Body of pancreas (tissue), 4 donors: Measurements from ENCODE around the gene ICOSLG. TPM values are rescaled to one million over a fixed set of nuclear protein-coding genes. Genes with fewer than 3 reads are reported as not detected.
A peak's percentile ranks its signal among the peaks of the same experiment; 100 is the strongest.
"Not testable (repeated sequence)": the region's sequence is repeated elsewhere in the genome, so short reads cannot be mapped to it uniquely, and the experiment has no call there.

Experiments
- ATAC-seq: fragments of 150-250 bp; one replicate; pipeline ENCODE4 v1.9.1; 2016
- DNase-seq, 4 donors: peaks; one replicate each; pipeline ENCODE4 v3.0.0-alpha.2; 2019
- H3K27ac ChIP-seq, 4 donors: fragments of 200-600 bp; sonication (generic); 1 replicate in 3 of 4; 2 replicates in 1 of 4; pipeline versions ENCODE4 v1.5.1 to v1.6.1; 2016 to 2019; ENCODE audit warnings: mild to moderate bottlenecking in 1 of 4, mixed read lengths in 1 of 4, moderate library complexity in 1 of 4
- H3K27me3 ChIP-seq, 2 donors: fragments of 200-600 bp; sonication (generic); one replicate each; pipeline ENCODE4 v1.6.0; 2016; ENCODE audit warnings: mild to moderate bottlenecking in 1 of 2
- H3K36me3 ChIP-seq, 2 donors: fragments of 200-600 bp; sonication (generic); replicated peaks in 1 of 2; 2 replicates each; pipeline ENCODE4 v1.5.1; 2016; ENCODE audit warnings: low read depth in 2 of 2; ENCODE audit not compliant: insufficient read depth in 1 of 2
- H3K4me1 ChIP-seq: fragments of 200-600 bp; sonication (generic); one replicate; pipeline ENCODE4 v1.6.0; 2016
- H3K4me3 ChIP-seq, 2 donors: fragments of 200-600 bp; sonication (generic); 1 replicate in 1 of 2; 2 replicates in 1 of 2; pipeline ENCODE4 v1.5.1; 2016 to 2019
- H3K9me3 ChIP-seq, 3 donors: fragments of 200-600 bp; sonication (generic); 1 replicate in 2 of 3; 2 replicates in 1 of 3; pipeline ENCODE4 v1.5.1; 2016
- WGBS, 2 donors: methylation state at CpG; one replicate each; pipeline ENCODE4 v1.1.5; 2017; 5-methylcytosine and 5-hydroxymethylcytosine counted together
- intact Hi-C: fragments of 100-400 bp; cut with DNase I; formaldehyde crosslinking; loops from one replicate; pipeline ENCODE4 v1.15.1; 2023
- total RNA-seq, 2 donors: library from RNA; depleted of rRNA; stranded (reverse); fragments of >200 nt; gene quantifications; one replicate each; pipeline ENCODE4 v1.1.0, GENCODE V29; 2016

ICOSLG gene
- total RNA-seq, 2 donors from 2014 or later = 1.6 to 2.0 TPM

DNA sequence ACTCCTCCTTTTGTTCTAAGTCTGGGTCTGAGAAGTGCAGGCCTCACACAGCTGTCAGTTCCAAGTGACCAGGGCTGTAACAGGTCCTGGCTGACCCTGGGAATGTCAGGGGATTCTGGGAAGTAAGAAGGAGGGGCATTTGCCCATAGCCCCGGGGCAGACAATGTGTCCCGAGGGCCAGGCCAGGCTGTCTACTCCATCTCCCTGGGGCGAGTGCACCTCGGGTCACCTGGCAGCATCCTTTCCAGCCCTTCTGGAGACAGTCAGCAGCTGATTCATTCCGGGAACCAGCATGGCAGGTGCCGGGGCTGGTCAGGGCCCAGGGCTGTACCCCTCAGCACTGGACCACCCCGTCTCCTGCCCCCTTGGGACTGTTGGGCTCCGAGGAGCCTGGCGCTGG is 13.1 kb downstream of the ICOSLG start:
- ATAC-seq, H3K4me3 ChIP-seq, H3K36me3 ChIP-seq, H3K4me1 ChIP-seq, H3K27ac ChIP-seq, DNase-seq, H3K27me3 ChIP-seq, H3K9me3 ChIP-seq, intact Hi-C loops: not testable (repeated sequence)
- WGBS, 2 donors = no CpG with 5 or more reads among the region's 9 CpGs

DNA sequence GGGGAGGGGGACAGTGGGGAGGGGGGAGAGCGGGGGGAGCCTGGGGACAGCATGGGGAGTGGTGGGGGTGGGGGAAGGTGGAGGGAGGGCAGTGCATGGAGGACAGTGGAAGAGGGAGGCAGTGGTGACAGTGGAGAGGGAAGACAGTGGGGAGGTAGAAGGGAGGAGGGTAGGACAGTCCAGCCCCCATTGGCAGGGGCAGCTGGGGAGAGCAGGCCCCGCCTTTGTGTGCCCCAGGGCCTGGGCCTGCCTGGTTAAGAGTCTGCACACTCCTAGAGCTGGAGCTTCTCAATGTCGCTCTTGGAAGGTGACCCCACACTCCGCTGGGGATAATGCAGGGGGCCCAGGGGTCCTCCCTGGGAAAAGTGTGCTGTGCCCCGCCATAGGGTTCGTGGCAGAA is 15.1 kb downstream of the ICOSLG start:
- H3K9me3 ChIP-seq, intact Hi-C loops, H3K27ac ChIP-seq, DNase-seq, H3K4me1 ChIP-seq, H3K27me3 ChIP-seq, ATAC-seq, H3K4me3 ChIP-seq, H3K36me3 ChIP-seq: not testable (repeated sequence)
- no CpG with 5 or more reads among the region's 6 CpGs for WGBS, 2 donors

DNA sequence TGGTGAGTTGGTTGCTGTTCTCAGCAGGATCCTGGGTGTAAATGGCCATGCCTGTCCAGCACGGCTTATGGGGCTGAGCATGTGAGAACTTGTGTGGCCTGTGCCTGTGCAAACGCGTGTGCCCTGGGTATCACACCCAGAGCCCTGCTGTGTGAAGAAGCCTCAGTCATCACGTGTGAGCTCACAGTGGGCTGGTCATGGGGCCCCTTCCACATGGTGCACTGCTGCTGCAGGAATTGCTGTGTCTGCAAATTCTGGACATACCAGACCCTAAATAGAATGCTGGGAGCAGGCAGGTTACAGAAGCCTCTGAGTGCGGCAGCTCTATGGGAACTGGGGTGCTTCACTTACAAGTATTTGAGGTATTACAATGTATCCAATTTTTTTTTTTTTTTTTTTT is 17.4 kb downstream of the ICOSLG start:
- DNase-seq, H3K27me3 ChIP-seq, H3K9me3 ChIP-seq, H3K4me3 ChIP-seq, ATAC-seq, intact Hi-C loops, H3K4me1 ChIP-seq, H3K27ac ChIP-seq, H3K36me3 ChIP-seq: not testable (repeated sequence)
- WGBS, 2 donors = no CpG with 5 or more reads among the region's 5 CpGs

DNA sequence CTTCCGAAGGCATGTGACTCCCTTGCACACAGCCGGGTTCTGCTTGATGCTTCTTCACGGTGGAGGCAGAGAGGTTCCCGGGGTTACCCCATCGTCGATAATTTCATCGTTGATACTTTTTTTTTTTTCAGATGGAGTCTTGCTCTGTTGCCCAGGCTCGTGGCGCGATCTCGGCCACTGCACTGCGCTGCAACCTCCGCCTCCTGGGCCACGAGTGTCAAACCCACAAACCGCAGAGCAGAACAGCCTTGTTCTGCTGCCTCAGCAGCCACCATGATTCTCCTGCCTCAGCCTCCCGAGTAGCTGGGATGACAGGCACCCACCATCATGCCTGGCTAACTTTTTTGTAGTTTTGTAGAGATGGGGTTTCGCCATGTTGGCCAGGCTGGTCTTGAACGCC is 20.1 kb downstream of the ICOSLG start:
- WGBS, 2 donors = no CpG with 5 or more reads among the region's 18 CpGs
- H3K4me3 ChIP-seq, ATAC-seq, H3K36me3 ChIP-seq, H3K4me1 ChIP-seq, H3K27me3 ChIP-seq, DNase-seq, H3K27ac ChIP-seq, intact Hi-C loops, H3K9me3 ChIP-seq: not testable (repeated sequence)

DNA sequence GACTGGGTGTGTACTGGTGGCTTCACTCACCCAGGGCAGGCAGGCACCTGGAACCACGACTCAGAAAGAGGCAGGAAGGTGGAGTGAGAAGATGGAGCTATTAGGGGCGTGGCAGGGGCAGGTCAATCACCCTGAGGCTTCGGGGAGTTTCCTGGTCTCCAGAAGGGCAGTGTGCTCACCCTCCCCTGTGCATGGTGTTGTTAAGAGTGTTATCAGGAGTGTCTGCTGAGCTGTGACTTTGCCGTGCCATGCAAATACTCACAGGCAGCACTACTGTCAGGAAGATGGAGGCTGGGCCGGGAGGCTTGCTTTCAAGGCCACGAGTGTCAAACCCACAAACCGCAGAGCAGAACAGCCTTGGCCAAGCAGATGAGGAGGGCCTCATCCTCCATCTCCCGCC is 22.3 kb downstream of the ICOSLG start:
- H3K27ac ChIP-seq, H3K36me3 ChIP-seq, H3K4me1 ChIP-seq, H3K9me3 ChIP-seq, H3K27me3 ChIP-seq, ATAC-seq, H3K4me3 ChIP-seq, intact Hi-C loops, DNase-seq: not testable (repeated sequence)
- no CpG with 5 or more reads among the region's 8 CpGs for WGBS, 2 donors

DNA sequence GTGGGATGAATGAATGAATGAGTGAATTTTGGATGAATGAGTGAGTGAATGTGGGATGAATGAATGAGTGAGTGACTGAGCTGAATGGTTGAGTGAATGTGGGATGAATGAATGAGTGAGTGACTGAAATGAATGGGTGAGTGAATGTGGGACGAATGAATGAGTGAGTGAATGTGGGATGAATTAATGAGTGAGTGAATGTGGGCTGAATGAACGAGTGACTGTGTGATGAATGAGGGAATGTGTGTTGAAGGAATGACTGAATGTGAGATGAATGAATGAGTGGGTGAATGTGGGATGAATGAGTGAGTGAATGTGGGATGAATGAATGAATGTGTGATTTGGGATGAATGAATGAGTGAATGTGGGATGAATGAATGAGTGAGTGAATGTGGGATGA is 28.8 kb downstream of the ICOSLG start:
- intact Hi-C loops, DNase-seq, H3K9me3 ChIP-seq, H3K4me1 ChIP-seq, H3K27me3 ChIP-seq, H3K4me3 ChIP-seq, H3K27ac ChIP-seq, H3K36me3 ChIP-seq, ATAC-seq: not testable (repeated sequence)
- 80% methylated on average over 2 of the region's 2 CpGs; no CpG with 5 or more reads in 1 of the 2 donors for WGBS, 2 donors

DNA sequence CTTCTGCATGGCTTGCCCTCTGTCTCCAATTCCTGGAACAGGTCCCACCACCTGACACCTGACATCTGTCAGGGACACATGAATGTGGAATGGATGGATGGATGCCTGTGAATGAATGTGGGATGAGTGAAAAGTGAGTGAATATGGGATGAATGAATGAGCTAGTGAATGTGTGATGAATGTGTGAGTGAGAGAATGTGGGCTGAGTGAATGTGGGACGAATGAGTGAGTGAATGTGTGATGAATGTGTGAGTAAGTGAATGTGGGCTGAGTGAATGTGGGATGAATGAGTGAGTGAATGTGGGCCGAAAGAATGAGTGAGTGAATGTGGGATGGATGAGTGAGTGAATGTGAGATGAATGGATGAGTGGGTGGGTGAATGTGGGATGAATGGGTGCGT is 29.2 kb downstream of the ICOSLG start:
- 76% methylated on average over 3 of the region's 3 CpGs; no CpG with 5 or more reads in 1 of the 2 donors for whole genome bisulfite sequencing, 2 donors
- H3K27me3 ChIP-seq, H3K27ac ChIP-seq, H3K4me3 ChIP-seq, H3K4me1 ChIP-seq, ATAC-seq, H3K9me3 ChIP-seq, H3K36me3 ChIP-seq, DNase-seq, intact Hi-C loops: not testable (repeated sequence)

DNA sequence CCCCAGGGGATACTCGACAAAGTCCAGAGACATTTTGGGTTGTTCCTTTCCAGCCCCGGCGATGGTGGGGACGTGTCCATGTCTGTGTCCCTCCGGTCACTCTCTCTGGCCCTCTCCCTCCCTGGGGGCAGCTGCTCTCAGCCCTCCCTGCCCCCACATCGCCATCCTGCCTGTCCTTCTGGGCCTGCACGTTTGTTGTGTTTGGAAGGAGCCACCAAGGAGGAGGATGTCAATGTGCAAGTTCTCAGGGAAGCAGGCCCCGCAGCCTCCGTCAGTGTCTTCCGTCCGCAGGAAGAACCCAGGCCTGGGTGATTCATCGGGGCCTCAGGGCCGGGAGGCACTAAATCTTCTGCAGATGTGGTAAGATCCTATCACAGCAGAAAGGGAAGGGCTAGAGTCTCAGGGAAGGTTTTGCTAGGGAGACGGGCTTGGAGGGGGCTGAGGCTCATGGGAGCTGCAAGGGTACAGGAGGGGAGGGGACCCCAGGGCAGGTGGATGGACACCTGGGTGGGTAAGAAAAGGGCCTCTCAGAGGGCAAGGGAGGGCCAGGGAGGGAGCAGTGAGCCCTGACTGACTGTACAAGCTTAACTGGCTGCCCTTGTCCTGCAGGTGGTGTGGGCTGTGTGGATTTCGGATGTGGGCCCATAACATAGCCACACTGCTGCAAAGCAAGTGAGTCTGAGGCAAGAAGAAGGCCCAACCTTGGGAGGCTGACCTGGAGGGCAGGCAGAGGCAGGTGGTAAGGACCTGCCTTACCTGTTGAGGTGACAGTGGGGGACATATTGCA is 32.7 kb downstream of the ICOSLG start:
- peak in 2 of 4 donors; percentile 4 to 22 for DNase-seq
- H3K27me3 ChIP-seq, H3K27ac ChIP-seq, H3K36me3 ChIP-seq, H3K4me1 ChIP-seq, intact Hi-C loops, H3K4me3 ChIP-seq, ATAC-seq, H3K9me3 ChIP-seq: not testable (repeated sequence)
- no CpG with 5 or more reads among the region's 15 CpGs for WGBS, 2 donors

DNA sequence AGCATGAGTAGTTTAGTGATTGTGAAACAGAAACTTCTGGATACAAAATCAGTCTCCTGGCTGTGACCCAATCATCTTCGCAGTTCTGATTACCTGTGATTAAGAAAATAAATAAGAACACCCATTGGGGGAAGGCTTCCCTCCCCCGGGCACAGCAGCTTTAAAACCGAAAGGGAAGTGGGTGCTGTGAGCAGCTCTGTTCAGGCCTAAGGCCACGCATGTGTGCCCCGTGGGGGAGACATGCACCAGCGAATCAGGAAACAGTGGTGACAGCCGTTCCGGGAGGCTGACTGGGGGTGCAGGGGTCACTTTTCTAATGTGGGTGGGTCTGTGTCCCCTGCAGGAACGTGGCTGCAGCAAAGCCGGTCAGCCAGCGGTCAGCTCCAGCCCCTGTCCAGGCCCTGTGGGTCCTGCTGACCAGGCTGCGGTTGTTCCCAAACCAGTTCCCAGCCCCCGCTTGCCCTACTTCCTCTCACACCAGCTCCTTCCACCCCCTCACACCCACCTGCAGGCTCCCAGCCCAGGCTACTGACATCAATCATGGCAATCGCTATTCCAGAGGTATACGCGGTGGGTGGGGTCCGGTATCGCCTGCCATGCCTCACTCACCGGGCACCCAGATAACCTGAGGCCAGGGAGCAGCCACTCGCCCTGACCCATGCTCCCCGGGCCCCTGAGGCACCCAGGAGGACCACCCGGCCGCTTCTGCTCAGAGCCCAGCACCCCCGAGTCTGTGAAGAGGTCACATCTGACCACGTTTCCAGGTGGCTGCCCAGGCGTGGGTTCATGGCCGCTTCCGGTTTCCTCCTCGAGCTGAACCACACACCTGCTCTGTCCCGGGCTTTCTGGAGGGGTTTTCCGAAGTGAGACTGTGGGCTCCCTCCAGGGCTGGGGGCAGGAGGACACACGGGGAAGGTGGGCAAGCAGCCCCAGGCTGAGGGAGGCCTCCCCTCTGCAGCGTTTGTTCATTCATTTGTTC is 33.8 kb downstream of the ICOSLG start:
- H3K36me3 ChIP-seq, H3K27ac ChIP-seq, DNase-seq, H3K27me3 ChIP-seq, intact Hi-C loops, H3K4me1 ChIP-seq, H3K4me3 ChIP-seq, H3K9me3 ChIP-seq: not testable (repeated sequence)
- ATAC-seq = peak; percentile 51
- no CpG with 5 or more reads among the region's 33 CpGs for WGBS, 2 donors

DNA sequence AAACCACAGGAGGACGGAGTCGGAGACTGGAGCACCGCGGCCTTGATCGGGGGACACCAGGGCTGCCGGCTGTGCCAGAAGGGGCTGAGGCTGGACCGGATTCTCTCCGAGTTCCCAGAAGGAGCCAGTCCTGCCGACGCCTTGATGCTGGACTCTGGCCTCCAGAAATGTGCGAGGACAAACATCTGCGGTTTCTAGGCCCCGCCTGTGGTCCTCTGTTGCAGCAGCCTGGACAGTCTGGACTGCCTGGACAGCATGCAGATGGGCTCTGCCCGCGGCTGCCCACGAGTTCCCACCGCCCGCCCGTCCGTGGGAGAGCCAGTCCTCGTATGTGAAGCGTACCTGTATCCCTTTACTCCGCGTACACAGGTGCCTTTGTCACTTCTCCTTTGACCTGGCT is 34.6 kb downstream of the ICOSLG start:
- H3K9me3 ChIP-seq, intact Hi-C loops, H3K27ac ChIP-seq, H3K27me3 ChIP-seq, H3K4me1 ChIP-seq, DNase-seq, H3K36me3 ChIP-seq, H3K4me3 ChIP-seq: not testable (repeated sequence)
- peak; percentile 38 for ATAC-seq
- no CpG with 5 or more reads among the region's 24 CpGs for WGBS, 2 donors

DNA sequence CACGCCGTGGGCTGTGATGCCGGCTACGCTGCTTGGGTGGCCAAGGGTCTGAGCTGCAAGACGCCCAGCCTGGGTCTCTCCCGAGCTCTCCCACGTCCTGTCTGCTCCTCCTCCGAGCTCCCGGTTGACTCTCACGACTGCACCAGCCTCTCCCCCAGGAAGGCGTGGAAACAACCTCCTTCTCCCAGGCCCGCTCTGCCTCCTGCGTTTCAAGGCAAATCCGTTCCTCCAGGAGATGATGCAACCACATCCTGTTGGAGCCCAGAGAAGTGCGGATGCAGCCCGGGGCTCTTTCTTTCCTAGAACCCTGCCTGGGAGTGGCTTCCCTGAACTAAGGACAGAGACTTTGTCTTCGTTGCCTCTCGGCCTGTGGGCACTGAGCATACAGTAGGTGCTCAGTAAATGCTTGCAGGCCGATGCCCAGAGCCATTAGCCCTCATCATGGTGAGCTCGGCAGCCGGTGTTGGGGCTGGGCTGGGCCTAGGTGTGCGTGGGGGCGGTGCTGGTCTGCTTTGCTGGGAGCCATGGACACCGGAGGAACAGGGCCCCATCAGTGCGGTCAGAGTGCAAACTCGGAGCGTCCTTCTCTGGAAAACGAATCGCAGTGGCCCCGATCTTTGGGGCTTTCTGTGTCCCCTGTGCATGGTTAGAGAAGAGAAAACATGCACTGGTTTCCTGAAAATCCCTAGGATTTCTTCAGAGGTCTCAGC is 38.0 kb downstream of the ICOSLG start:
- intact Hi-C loops, H3K27ac ChIP-seq, H3K4me3 ChIP-seq, DNase-seq, H3K27me3 ChIP-seq, H3K4me1 ChIP-seq, H3K9me3 ChIP-seq, H3K36me3 ChIP-seq, ATAC-seq: not testable (repeated sequence)
- WGBS, 2 donors = no CpG with 5 or more reads among the region's 30 CpGs
